GM10266 (cell line): ENCODE data around the gene UBR3.
"Not testable (repeated sequence)": the region's sequence is repeated elsewhere in the genome, so short reads cannot be mapped to it uniquely, and the experiment has no call there.

ENCODE experiments used
- DNase-seq: peaks from one replicate; pipeline ENCODE4 v3.0.0; 2012; ENCODE audit errors: extremely low spot score
- TF ChIP-seq, protein P1 (sequence below): IDR thresholded peaks from 2 replicates; pipeline ENCODE4 v1.5.1; 2012; ENCODE audit warnings: mild to moderate bottlenecking, low read depth; ENCODE audit not compliant: control insufficient read depth, insufficient read depth; ENCODE audit errors: missing control alignments

Gene UBR3

DNA sequence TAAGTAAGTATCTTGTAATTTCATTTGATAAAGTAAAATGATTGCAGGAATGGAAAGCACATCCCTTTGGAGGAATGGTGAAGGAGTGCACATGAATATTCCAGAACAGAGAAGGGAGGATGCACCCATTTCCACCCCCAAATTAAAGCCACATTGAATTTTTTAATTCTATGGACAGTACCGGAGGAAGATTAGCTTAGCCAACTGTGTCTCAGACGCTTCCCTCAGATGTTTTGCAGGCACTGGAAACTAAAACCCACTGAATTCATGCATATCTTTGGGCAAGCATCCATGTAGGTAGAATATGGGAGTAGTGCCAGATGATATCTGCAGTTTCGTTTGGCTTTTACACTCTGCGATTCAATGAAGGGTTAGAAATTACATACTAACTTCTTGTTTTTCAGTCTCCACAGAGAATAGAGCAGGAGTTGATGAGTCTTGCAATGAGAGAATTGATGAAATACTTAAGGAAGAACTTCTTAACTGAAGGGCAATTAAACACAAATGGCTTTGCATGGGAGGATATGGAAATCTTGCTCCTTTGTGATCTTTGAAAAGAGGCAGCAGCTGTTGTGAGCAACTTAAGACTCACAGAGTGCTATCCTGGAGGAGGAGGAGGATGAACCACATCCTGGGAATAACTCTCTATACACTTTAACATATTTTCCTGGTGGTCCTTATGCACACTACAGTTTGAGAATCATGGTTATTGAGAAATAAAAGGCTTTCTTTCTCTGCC lies 279.0 kb downstream of the UBR3 start:
- no peak for DNase-seq
- TF ChIP-seq, protein P1, sequence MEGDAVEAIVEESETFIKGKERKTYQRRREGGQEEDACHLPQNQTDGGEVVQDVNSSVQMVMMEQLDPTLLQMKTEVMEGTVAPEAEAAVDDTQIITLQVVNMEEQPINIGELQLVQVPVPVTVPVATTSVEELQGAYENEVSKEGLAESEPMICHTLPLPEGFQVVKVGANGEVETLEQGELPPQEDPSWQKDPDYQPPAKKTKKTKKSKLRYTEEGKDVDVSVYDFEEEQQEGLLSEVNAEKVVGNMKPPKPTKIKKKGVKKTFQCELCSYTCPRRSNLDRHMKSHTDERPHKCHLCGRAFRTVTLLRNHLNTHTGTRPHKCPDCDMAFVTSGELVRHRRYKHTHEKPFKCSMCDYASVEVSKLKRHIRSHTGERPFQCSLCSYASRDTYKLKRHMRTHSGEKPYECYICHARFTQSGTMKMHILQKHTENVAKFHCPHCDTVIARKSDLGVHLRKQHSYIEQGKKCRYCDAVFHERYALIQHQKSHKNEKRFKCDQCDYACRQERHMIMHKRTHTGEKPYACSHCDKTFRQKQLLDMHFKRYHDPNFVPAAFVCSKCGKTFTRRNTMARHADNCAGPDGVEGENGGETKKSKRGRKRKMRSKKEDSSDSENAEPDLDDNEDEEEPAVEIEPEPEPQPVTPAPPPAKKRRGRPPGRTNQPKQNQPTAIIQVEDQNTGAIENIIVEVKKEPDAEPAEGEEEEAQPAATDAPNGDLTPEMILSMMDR, result no peak

DNA sequence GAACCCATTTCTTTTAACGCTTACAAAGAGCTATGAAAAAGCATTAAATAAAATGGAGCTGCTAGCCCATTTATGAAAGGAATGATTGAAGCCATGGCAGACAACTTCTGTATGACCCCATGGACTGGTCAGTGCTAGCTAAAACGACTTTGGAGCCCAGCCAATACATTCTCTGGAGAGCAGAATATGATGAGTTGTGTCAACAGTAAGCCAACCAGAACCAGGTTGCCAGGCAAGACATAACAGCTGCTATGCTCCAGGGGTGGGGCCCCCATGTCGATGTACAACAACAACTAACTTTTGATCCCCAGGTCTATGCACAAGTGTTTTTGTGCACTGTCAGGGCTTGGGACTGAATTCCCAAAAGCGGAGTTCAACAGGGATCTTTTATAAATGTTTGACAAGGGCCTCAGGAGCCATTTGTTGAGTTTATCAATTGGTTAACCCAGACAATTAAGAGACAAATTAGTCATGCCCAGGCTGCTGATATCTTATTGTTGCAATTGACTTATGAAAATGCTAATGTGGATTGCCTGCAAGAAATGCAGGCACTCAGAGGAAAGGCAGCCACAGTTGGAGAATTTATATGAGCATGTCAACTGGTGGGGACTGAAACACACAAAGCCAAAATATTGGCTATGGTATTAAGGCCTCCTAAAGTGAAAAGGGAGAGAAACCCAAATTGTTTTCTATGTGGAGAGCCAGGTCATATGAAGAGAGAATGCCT lies 286.1 kb downstream of the UBR3 start:
- DNase-seq, result no peak

DNA sequence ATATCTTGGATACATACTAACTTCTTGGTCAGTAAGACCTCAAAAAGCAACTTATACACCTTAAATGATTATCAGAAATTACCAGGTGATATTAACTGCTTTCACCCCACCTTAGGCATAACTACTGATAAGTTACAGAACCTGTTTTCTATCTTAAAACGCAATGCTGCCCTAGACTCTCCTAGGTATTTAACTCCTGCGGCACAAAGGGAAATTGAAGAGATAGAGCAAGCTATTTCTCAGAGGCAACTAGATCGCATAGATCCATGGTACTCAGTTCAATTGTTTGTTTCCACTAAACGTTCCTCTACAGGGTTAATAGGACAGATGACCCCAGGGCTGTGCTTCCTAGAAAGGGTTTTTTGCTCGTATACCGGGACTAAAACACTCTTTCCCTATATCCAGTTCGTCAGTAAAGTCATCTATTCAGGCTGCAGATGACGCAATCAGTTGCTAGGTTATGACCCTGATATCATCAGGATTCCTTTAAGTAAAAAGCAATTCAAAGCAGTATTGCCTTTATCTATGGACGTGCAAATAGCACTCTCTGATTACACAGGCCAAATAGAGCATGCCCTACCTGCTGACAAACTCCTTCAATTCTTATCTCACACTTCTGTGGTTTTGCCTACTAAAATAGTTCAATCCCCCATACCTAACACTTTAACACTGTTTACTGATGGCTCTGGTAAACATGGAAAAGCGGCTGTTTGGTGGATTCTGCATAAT lies 288.4 kb downstream of the UBR3 start:
- no peak for DNase-seq
- TF ChIP-seq, protein P1, result no peak

More for the DNA sequence above, 286.1 kb downstream of the UBR3 start:
- TF ChIP-seq, protein P1, result no peak

DNA sequence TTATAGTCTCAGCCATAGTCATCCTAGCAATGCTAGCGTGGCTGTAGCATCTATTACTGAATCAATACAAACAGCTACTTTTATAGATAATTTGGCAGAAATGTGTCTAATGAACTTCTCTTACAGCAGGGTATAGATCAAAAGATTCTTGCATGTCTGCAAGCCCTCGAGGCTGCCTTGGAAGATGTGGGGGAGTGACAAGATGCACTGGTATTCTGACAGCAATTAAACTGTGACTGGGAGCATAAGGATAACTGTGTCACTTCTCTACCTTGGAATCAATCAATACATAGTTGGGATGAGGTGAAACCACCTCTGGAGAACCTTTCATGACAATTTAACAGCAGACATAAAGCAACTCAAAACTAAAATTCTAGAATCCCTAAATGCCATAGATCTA lies 291.4 kb downstream of the UBR3 start:
- DNase-seq, result no peak

DNA sequence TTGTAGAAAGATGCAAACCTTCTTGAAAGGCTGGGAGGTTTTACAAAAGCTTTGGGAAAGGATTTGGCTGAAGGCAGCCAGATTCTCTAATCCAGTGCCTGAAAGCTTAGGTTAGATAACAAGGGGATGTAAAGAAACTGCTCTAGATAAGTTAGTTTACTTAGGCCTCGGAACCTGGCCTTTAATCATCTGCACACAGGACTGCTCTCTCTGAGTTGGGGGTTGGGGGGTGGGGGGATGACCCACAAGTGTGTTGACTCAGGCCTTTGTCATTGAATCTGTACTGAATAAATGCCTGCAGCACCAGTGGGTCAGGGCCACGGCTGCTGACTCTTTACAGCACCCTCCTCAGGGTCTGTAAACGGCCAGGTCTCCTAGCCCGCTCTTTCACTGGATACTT lies 292.1 kb downstream of the UBR3 start:
- not testable (repeated sequence) for DNase-seq

More for the DNA sequence above, 291.4 kb downstream of the UBR3 start:
- TF ChIP-seq, protein P1, result no peak

DNA sequence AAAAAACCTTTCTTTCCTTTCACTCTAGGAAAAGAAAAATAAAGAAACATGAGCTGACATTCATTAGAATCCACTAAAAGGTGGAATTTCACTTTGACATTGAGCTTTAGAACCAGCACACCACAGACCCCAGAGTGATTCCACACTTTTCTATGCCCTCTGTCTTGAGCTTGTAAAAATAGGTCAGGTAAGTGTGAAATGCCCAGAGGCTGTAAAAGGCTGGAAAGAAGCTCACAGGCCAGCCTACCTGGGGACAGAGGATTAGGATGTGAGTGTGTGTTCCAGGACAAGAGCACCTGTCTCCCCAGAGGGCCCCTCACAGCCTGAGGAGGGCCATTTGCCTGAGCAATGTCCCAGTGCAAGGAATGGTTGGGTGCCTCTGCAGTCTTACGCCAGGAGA lies 294.4 kb downstream of the UBR3 start:
- TF ChIP-seq, protein P1, result no peak
- no peak for DNase-seq

DNA sequence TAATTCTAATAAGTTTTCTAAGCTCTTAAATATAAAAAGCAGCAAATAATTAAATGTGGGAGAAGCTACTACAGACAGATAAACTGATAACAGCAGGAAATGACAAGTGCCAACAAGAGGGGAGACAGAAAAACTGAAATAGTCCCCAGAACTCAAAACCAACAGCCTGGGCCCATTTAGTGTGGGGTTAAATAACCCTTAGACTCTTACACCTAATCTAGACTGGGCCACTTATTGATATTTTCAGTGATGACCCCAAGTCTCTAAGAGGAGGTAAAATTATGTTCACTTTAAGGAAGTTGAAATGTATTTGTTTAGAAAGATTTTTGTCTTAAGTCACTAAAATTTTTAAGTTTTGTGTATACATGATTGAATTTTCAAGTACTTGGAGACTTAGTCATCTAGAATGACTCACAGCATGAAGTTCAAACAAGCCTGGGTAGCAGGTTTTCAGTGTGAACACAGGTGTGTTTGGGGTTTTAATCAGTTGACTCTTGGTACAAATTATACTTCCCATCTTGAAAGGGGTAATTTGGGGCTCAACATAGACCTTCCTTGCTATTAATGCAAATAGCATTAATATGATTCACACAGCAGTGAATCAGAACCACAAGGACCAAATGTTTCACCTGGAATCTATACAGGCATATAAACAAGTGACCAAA lies 295.8 kb downstream of the UBR3 start:
- DNase-seq, result no peak
- TF ChIP-seq, protein P1, result no peak
